ENCODE measurements around the gene PTPRN2. TPM values are rescaled to one million over a fixed set of nuclear protein-coding genes. Genes with fewer than 3 reads are reported as not detected.

PTPRN2 gene
- total and polyA plus RNA-seq, 2 donors (not counting 1 experiment from before 2014, with no cell fraction given) = 0.54 to 1.2 TPM

- H3K4me3 ChIP-seq (replicated peaks in 1 of 4; ENCODE audit: control extremely low read depth in 1 of 4, insufficient read depth in 1 of 4, low read depth in 3 of 4, low read length in 4 of 4) = no peak overlapping the region
- no peaks in the 10 kb centered on the region for H4K20me1 ChIP-seq (ENCODE audit: control insufficient read depth, extremely low read depth, insufficient read depth, low read length)
- H3K27me3 ChIP-seq (ENCODE audit: control insufficient read depth, insufficient read depth, low read length) = no peaks in the 10 kb centered on the region
- H3K9me3 ChIP-seq (ENCODE audit: control insufficient read depth, insufficient read depth, low read depth, low read length) = no peaks in the 10 kb centered on the region
- no peak overlapping the region for H2AFZ ChIP-seq (ENCODE audit: low read length)
- H3K9ac ChIP-seq (ENCODE audit: insufficient read depth, low read length) = no peak overlapping the region
- H3K27ac ChIP-seq (ENCODE audit: insufficient read depth, low read length) = no peak overlapping the region
- no peak overlapping the region for H3K4me2 ChIP-seq (ENCODE audit: extremely low read depth, insufficient read depth, low read length)
- DNase-seq (ENCODE audit: low read depth in 2 of 2) = no peak
- H3K79me2 ChIP-seq (ENCODE audit: control insufficient read depth, insufficient read depth, low read length) = no peaks in the 10 kb centered on the region
- TF ChIP-seq CTCF (conservative IDR thresholded peaks at IDR 0.05 in 1 of 2, IDR thresholded peaks at IDR 0.05 in 1 of 2; ENCODE audit: low read depth in 1 of 2, low read length in 2 of 2) = no peak
- TF ChIP-seq EZH2 (IDR thresholded peaks at IDR 0.05; ENCODE audit: low read length, missing control alignments) = no peak
- no peaks in the 10 kb centered on the region for H3K36me3 ChIP-seq (ENCODE audit: control insufficient read depth, insufficient read depth, low read length)
- H3K4me1 ChIP-seq (ENCODE audit: control insufficient read depth, extremely low read depth, insufficient read depth, low read length) = no peaks in the 10 kb centered on the region
Observed at GRCh38 chr7:158300427-158300826, 287.2 kb downstream of the PTPRN2 start.

GRCh38 chr7:158299607-158300006 is 288.0 kb downstream of the PTPRN2 start:
- H3K4me2 ChIP-seq (ENCODE audit: extremely low read depth, insufficient read depth, low read length) = no peak overlapping the region
- H3K27me3 ChIP-seq (ENCODE audit: control insufficient read depth, insufficient read depth, low read length) = no peaks in the 10 kb centered on the region
- H4K20me1 ChIP-seq (ENCODE audit: control insufficient read depth, extremely low read depth, insufficient read depth, low read length) = no peaks in the 10 kb centered on the region
- no peak for DNase-seq (ENCODE audit: low read depth in 2 of 2)
- H3K4me3 ChIP-seq (replicated peaks in 1 of 4; ENCODE audit: control extremely low read depth in 1 of 4, insufficient read depth in 1 of 4, low read depth in 3 of 4, low read length in 4 of 4) = no peak overlapping the region
- H3K36me3 ChIP-seq (ENCODE audit: control insufficient read depth, insufficient read depth, low read length) = no peaks in the 10 kb centered on the region
- TF ChIP-seq CTCF (conservative IDR thresholded peaks at IDR 0.05 in 1 of 2, IDR thresholded peaks at IDR 0.05 in 1 of 2; ENCODE audit: low read depth in 1 of 2, low read length in 2 of 2) = no peak
- H3K79me2 ChIP-seq (ENCODE audit: control insufficient read depth, insufficient read depth, low read length) = no peaks in the 10 kb centered on the region
- no peak overlapping the region for H3K27ac ChIP-seq (ENCODE audit: insufficient read depth, low read length)
- no peak overlapping the region for H2AFZ ChIP-seq (ENCODE audit: low read length)
- H3K4me1 ChIP-seq (ENCODE audit: control insufficient read depth, extremely low read depth, insufficient read depth, low read length) = no peaks in the 10 kb centered on the region
- no peaks in the 10 kb centered on the region for H3K9me3 ChIP-seq (ENCODE audit: control insufficient read depth, insufficient read depth, low read depth, low read length)
- H3K9ac ChIP-seq (ENCODE audit: insufficient read depth, low read length) = no peak overlapping the region

GRCh38 chr7:158296798-158297104 is 290.9 kb downstream of the PTPRN2 start:
- Histone ChIP-seq H3K79me2 (ENCODE audit: control insufficient read depth, insufficient read depth, low read length) (no peaks in the 10 kb centered on the region), H3K4me1 (ENCODE audit: control insufficient read depth, extremely low read depth, insufficient read depth, low read length) (no peaks in the 10 kb centered on the region), H4K20me1 (ENCODE audit: control insufficient read depth, extremely low read depth, insufficient read depth, low read length) (no peaks in the 10 kb centered on the region), H3K27ac (ENCODE audit: insufficient read depth, low read length) (no peak overlapping the region), H3K27me3 (ENCODE audit: control insufficient read depth, insufficient read depth, low read length) (no peaks in the 10 kb centered on the region), H3K36me3 (ENCODE audit: control insufficient read depth, insufficient read depth, low read length) (no peaks in the 10 kb centered on the region), H3K9me3 (ENCODE audit: control insufficient read depth, insufficient read depth, low read depth, low read length) (no peaks in the 10 kb centered on the region), H3K4me3 (replicated peaks in 1 of 4; ENCODE audit: control extremely low read depth in 1 of 4, insufficient read depth in 1 of 4, low read depth in 3 of 4, low read length in 4 of 4) (no peak overlapping the region), H2AFZ (ENCODE audit: low read length) (no peak overlapping the region), H3K4me2 (ENCODE audit: extremely low read depth, insufficient read depth, low read length) (no peak overlapping the region), H3K9ac (ENCODE audit: insufficient read depth, low read length) (no peak overlapping the region)
- DNase-seq (ENCODE audit: low read depth in 2 of 2) = no peak
- TF ChIP-seq EZH2 (IDR thresholded peaks at IDR 0.05; ENCODE audit: low read length, missing control alignments) = no peak
- no peak for TF ChIP-seq CTCF (conservative IDR thresholded peaks at IDR 0.05 in 1 of 2, IDR thresholded peaks at IDR 0.05 in 1 of 2; ENCODE audit: low read depth in 1 of 2, low read length in 2 of 2)

Data from fibroblast of lung (primary cell).